DND-41 (cell line): ENCODE results near the gene IQCH.

ENCODE experiments used
- EZH2 ChIP-seq: IDR thresholded peaks from 3 replicates; pipeline ENCODE4 v1.6.1; 2012; ENCODE audit warnings: borderline replicate concordance, low read depth, mild to moderate bottlenecking, moderate library complexity, low read length, inconsistent platforms; ENCODE audit not compliant: severe bottlenecking
- TF ChIP-seq, protein P1 (sequence below): IDR thresholded peaks from 2 replicates; pipeline ENCODE4 v1.5.1; 2012; ENCODE audit warnings: borderline replicate concordance, low read length, moderate library complexity, mild to moderate bottlenecking; ENCODE audit not compliant: poor library complexity, severe bottlenecking; ENCODE audit errors: extremely low read depth

GRCh38 chr15:67242708-67243111 is 11.9 kb upstream of the IQCH start:
- TF ChIP-seq, protein P1, sequence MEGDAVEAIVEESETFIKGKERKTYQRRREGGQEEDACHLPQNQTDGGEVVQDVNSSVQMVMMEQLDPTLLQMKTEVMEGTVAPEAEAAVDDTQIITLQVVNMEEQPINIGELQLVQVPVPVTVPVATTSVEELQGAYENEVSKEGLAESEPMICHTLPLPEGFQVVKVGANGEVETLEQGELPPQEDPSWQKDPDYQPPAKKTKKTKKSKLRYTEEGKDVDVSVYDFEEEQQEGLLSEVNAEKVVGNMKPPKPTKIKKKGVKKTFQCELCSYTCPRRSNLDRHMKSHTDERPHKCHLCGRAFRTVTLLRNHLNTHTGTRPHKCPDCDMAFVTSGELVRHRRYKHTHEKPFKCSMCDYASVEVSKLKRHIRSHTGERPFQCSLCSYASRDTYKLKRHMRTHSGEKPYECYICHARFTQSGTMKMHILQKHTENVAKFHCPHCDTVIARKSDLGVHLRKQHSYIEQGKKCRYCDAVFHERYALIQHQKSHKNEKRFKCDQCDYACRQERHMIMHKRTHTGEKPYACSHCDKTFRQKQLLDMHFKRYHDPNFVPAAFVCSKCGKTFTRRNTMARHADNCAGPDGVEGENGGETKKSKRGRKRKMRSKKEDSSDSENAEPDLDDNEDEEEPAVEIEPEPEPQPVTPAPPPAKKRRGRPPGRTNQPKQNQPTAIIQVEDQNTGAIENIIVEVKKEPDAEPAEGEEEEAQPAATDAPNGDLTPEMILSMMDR = no peak
- no peak for TF ChIP-seq EZH2
